PC-9 (cell line): ENCODE measurements around the gene RIPOR2.

ENCODE experiments used
- CTCF ChIP-seq: fragments of 200-600 bp; sonication (generic); conservative IDR thresholded peaks from 2 replicates; pipeline ENCODE4 v1.6.1; 2017; ENCODE audit warnings: mixed run types, antibody characterized with exemption, mild to moderate bottlenecking, moderate library complexity
- EZH2 ChIP-seq: fragments of 200-600 bp; sonication (generic); IDR thresholded peaks from 2 replicates; pipeline ENCODE4 v1.8.0; 2017; ENCODE audit warnings: antibody characterized with exemption, low read depth

DNA sequence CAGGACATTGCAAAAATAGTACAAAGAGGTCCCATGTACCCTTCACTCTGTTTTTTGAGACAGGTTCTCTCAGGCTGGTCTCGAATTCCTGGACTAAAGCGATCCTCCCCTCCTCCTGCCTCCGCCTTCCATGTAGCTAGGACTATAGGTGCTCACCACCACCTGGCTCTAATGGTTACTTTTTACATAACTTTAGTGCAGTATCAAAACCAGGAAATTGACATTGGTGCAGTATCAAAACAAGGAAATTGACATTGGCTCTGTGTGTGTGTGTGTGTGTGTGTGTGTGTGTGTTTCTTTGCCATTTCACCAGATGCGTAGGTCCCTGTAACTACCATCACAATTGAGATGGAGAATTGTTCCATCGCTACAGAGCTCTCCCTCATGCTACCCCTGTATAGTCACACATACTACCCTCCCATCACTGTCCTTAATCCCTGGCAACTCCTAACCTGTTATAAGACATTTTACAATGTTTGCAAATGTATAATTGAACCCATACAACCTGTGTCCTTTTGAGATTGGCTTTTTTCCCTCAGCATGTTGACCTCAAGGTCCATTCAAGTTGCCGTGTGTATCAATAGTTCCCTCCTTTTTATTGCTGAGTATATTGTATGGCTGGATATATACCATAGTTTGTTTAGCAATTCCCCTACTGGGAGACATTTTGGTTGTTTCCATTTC lies 28.3 kb upstream of the RIPOR2 start:
- TF ChIP-seq CTCF (no peak), EZH2 (no peak)
